Endodermal cell (in vitro differentiated cells): ENCODE measurements around the gene SORL1. TPM values are rescaled to one million over a fixed set of nuclear protein-coding genes. Genes with fewer than 3 reads are reported as not detected.

ENCODE experiments used
- DNase-seq: peaks from one replicate; pipeline ENCODE4 v3.0.0-alpha.2; 2017
- H3K27ac ChIP-seq: 2 replicates; pipeline ENCODE4 v1.5.1; 2013; ENCODE audit warnings: mild to moderate bottlenecking, low read depth, low read length, moderate library complexity
- H3K27me3 ChIP-seq: 2 replicates; pipeline ENCODE4 v1.6.1; 2013; ENCODE audit warnings: mild to moderate bottlenecking, low read length, moderate library complexity; ENCODE audit not compliant: insufficient read depth, control insufficient read depth, poor library complexity, severe bottlenecking
- H3K36me3 ChIP-seq: 2 replicates; pipeline ENCODE4 v1.7.0; 2013; ENCODE audit warnings: mild to moderate bottlenecking, low read length, moderate library complexity; ENCODE audit not compliant: control insufficient read depth, insufficient read depth
- H3K4me1 ChIP-seq: one replicate; pipeline ENCODE4 v1.7.0; 2013; ENCODE audit warnings: low read length; ENCODE audit not compliant: control insufficient read depth, insufficient read depth
- H3K4me3 ChIP-seq: 2 replicates; pipeline ENCODE4 v1.5.1; 2013; ENCODE audit warnings: mild to moderate bottlenecking, low read length, moderate library complexity
- H3K9ac ChIP-seq: 2 replicates; pipeline ENCODE4 v1.6.1; 2013; ENCODE audit warnings: mild to moderate bottlenecking, low read length, moderate library complexity; ENCODE audit not compliant: poor library complexity, severe bottlenecking; ENCODE audit errors: extremely low read depth
- H3K9me3 ChIP-seq: 2 replicates; pipeline ENCODE4 v1.6.1; 2013; ENCODE audit warnings: mild to moderate bottlenecking, low read length, moderate library complexity; ENCODE audit not compliant: control insufficient read depth
- H3K27ac Mint-ChIP-seq: 2 replicates; pipeline ENCODE4 v1.8.0; 2020; ENCODE audit warnings: mixed read lengths
- H3K27me3 Mint-ChIP-seq: 2 replicates; pipeline ENCODE4 v1.8.0; 2021; ENCODE audit warnings: mild to moderate bottlenecking, mixed read lengths; ENCODE audit not compliant: insufficient read depth
- H3K36me3 Mint-ChIP-seq: 2 replicates; pipeline ENCODE4 v1.8.0; 2020; ENCODE audit warnings: low read depth, mixed read lengths
- H3K4me1 Mint-ChIP-seq: 2 replicates; pipeline ENCODE4 v1.8.0; 2020; ENCODE audit warnings: mixed read lengths
- H3K4me3 Mint-ChIP-seq: 2 replicates; pipeline ENCODE4 v1.8.0; 2020; ENCODE audit warnings: mild to moderate bottlenecking, moderate library complexity, mixed read lengths
- H3K9me3 Mint-ChIP-seq: 2 replicates; pipeline ENCODE4 v1.8.0; 2020; ENCODE audit warnings: mild to moderate bottlenecking, mixed read lengths
- CTCF ChIP-seq: fragments of 200-600 bp; sonication (generic); conservative IDR thresholded peaks from 2 replicates; pipeline ENCODE4 v1.5.0; 2021; ENCODE audit warnings: antibody characterized with exemption, mild to moderate bottlenecking
- WGBS, 2 experiments: methylation state at CpG; one replicate each; pipeline versions ENCODE4 v1.1.5 to v1.1.7; 2013; ENCODE audit warnings: missing lambda C conversion rate in 2 of 2, mixed read lengths in 1 of 2; ENCODE audit not compliant: insufficient coverage in 1 of 2, insufficient read length in 1 of 2; 5-methylcytosine and 5-hydroxymethylcytosine counted together
- total RNA-seq, 2 donors: library from RNA; stranded (reverse); fragmentation: NEBNext Ultra II Directional in 1 of 2; extraction: Animal tissue kit (Norgen Biotek cat#: 25700) in 1 of 2; gene quantifications; 2 replicates in 1 of 2; 3 replicates in 1 of 2; pipeline ENCODE4 v1.2.1, GENCODE V29; 2021

SORL1 gene
- total RNA-seq, 2 donors from 2014 or later = 56.4 to 57.5 TPM

- H3K4me3 Mint-ChIP-seq = no peak overlapping the region
- 87% methylated on average over 2 of the region's 2 CpGs; no CpG with 5 or more reads in 1 of the 2 experiments for WGBS, 2 experiments
- no peak overlapping the region for H3K9ac ChIP-seq
- H3K9me3 Mint-ChIP-seq = peaks cover 26% of the 10 kb centered on the region
- H3K4me1 ChIP-seq = no peaks in the 10 kb centered on the region
- H3K4me3 ChIP-seq = no peak overlapping the region
- no peak overlapping the region for H3K27ac ChIP-seq
- no peak for TF ChIP-seq CTCF
- no peak for DNase-seq
- no peaks in the 10 kb centered on the region for H3K27me3 Mint-ChIP-seq
- H3K36me3 Mint-ChIP-seq = peaks cover 46% of the 10 kb centered on the region
- peaks cover 7% of the 10 kb centered on the region for H3K4me1 Mint-ChIP-seq
- H3K9me3 ChIP-seq = peaks cover 39% of the 10 kb centered on the region
- H3K27ac Mint-ChIP-seq = no peak overlapping the region
- peaks cover 5% of the 10 kb centered on the region for H3K36me3 ChIP-seq
- no peaks in the 10 kb centered on the region for H3K27me3 ChIP-seq
Observed at GRCh38 chr11:121530257-121530656, 78.1 kb downstream of the SORL1 start.

GRCh38 chr11:121533601-121534000 is 81.5 kb downstream of the SORL1 start:
- Mint-ChIP-seq H3K36me3 (peaks cover 42% of the 10 kb centered on the region), H3K27ac (peak overlapping the region; percentile 39), H3K4me3 (no peak overlapping the region), H3K9me3 (peaks cover 19% of the 10 kb centered on the region), H3K27me3 (no peaks in the 10 kb centered on the region), H3K4me1 (peaks cover 9% of the 10 kb centered on the region)
- Histone ChIP-seq H3K4me1 (no peaks in the 10 kb centered on the region), H3K4me3 (no peak overlapping the region), H3K36me3 (no peaks in the 10 kb centered on the region), H3K9me3 (peaks cover 27% of the 10 kb centered on the region), H3K9ac (no peak overlapping the region), H3K27ac (no peak overlapping the region), H3K27me3 (no peaks in the 10 kb centered on the region)
- DNase-seq = no peak
- TF ChIP-seq CTCF = no peak
- WGBS, 2 experiments = 84 to 89% methylated on average over 2 to 3 of the region's 3 CpGs

GRCh38 chr11:121534131-121535093 is 82.3 kb downstream of the SORL1 start:
- TF ChIP-seq CTCF = no peak
- H3K4me1 ChIP-seq = no peaks in the 10 kb centered on the region
- Mint-ChIP-seq H3K27ac (no peak overlapping the region), H3K4me1 (peaks cover 9% of the 10 kb centered on the region), H3K27me3 (no peaks in the 10 kb centered on the region), H3K36me3 (peaks cover 42% of the 10 kb centered on the region), H3K4me3 (no peak overlapping the region), H3K9me3 (peaks cover 16% of the 10 kb centered on the region)
- H3K36me3 ChIP-seq = no peaks in the 10 kb centered on the region
- no peak for DNase-seq
- H3K4me3 ChIP-seq = no peak overlapping the region
- 89 to 93% methylated on average over 10 to 12 of the region's 12 CpGs for WGBS, 2 experiments
- H3K27ac ChIP-seq = no peak overlapping the region
- no peak overlapping the region for H3K9ac ChIP-seq
- peaks cover 19% of the 10 kb centered on the region for H3K9me3 ChIP-seq
- no peaks in the 10 kb centered on the region for H3K27me3 ChIP-seq
